Endothelial cell of umbilical vein (primary cell): ENCODE results near the gene SMIM24. TPM values are rescaled to one million over a fixed set of nuclear protein-coding genes. Genes with fewer than 3 reads are reported as not detected.

Experiments
- BruUV-seq: library from RNA; stranded (reverse); fragments of 400-500 nt; replicated peaks from 2 replicates; lab custom pipeline; 2021; lab: Mats Ljungman, UMichigan
- CTCF ChIA-PET: fragments of 300-600, 350-600 bp; sonication (Branson Sonifier 250); formaldehyde crosslinking; loops from one replicate; lab custom pipeline; 2021; ENCODE audit warnings: antibody characterized with exemption, inconsistent platforms; lab: Charles Lee
- POLR2A ChIA-PET: fragments of 300-600, 350-600 bp; sonication (Branson Sonifier 250); formaldehyde crosslinking; loops from one replicate; lab custom pipeline; 2021; ENCODE audit warnings: antibody characterized with exemption, inconsistent platforms; lab: Charles Lee
- DNase-seq: peaks from one replicate; pipeline ENCODE4 v3.0.0-alpha.2; 2011; ENCODE audit warnings: low read depth, low spot score
- FAIRE-seq: peaks from 2 replicates; lab custom pipeline; 2011; peaks lifted over from hg19 to GRCh38; lab: Jason Lieb, UNC
- H2AFZ ChIP-seq: 2 replicates; pipeline ENCODE4 v1.6.0; 2012; ENCODE audit warnings: low read depth, low read length, control low read depth, inconsistent platforms
- H3K27ac ChIP-seq: 2 replicates; pipeline ENCODE4 v1.5.1; 2011; ENCODE audit warnings: low read depth, mild to moderate bottlenecking, control low read depth, low read length, moderate library complexity; ENCODE audit not compliant: insufficient read depth
- H3K27me3 ChIP-seq, 2 experiments: 2 replicates each; pipeline versions ENCODE4 v1.6.0 to v1.6.1; 2011; ENCODE audit warnings: low read length in 2 of 2, mixed read lengths in 1 of 2; ENCODE audit not compliant: control insufficient read depth in 2 of 2, insufficient read depth in 2 of 2
- H3K36me3 ChIP-seq, 2 experiments: 2 replicates in 1 of 2; 3 replicates in 1 of 2; pipeline ENCODE4 v1.5.1; 2011; ENCODE audit warnings: low read length in 2 of 2, mild to moderate bottlenecking in 1 of 2, moderate library complexity in 1 of 2; ENCODE audit not compliant: control insufficient read depth in 2 of 2, insufficient read depth in 2 of 2; ENCODE audit errors: extremely low read depth in 1 of 2
- H3K4me1 ChIP-seq: 3 replicates; pipeline ENCODE4 v1.5.1; 2011; ENCODE audit warnings: mild to moderate bottlenecking, low read length; ENCODE audit not compliant: control insufficient read depth, insufficient read depth; ENCODE audit errors: extremely low read depth
- H3K4me2 ChIP-seq: 2 replicates; pipeline ENCODE4 v1.6.1; 2011; ENCODE audit warnings: low read length, control low read depth, mixed read lengths; ENCODE audit not compliant: insufficient read depth
- H3K4me3 ChIP-seq, 3 experiments: fragments of 200-600 bp in 1 of 3; sonication (generic), shearing (Covaris generic) in 1 of 3; replicated peaks in 1 of 3; 2 replicates each; pipeline ENCODE4 v1.5.1; 2011 to 2016; ENCODE audit warnings: control low read depth in 3 of 3, low read length in 3 of 3, mild to moderate bottlenecking in 2 of 3, inconsistent platforms in 1 of 3, low read depth in 1 of 3, moderate library complexity in 1 of 3; ENCODE audit not compliant: insufficient read depth in 1 of 3
- H3K79me2 ChIP-seq: 2 replicates; pipeline ENCODE4 v1.6.0; 2012; ENCODE audit warnings: low read length, inconsistent platforms; ENCODE audit not compliant: control insufficient read depth, insufficient read depth
- H3K9ac ChIP-seq: replicated peaks from 2 replicates; pipeline ENCODE3; 2011; ENCODE audit warnings: low read length, control low read depth; ENCODE audit not compliant: insufficient read depth; ENCODE audit errors: extremely low read depth
- H3K9me1 ChIP-seq: replicated peaks from 3 replicates; pipeline ENCODE4 v1.6.0; 2011; ENCODE audit warnings: mild to moderate bottlenecking, low read length; ENCODE audit not compliant: control insufficient read depth, insufficient read depth; ENCODE audit errors: extremely low read depth
- H3K9me3 ChIP-seq: replicated peaks from 2 replicates; pipeline ENCODE4 v1.5.1; 2012; ENCODE audit warnings: low read length, inconsistent platforms; ENCODE audit not compliant: control insufficient read depth, insufficient read depth
- H4K20me1 ChIP-seq: replicated peaks from 2 replicates; pipeline ENCODE3; 2011; ENCODE audit warnings: mild to moderate bottlenecking, low read length; ENCODE audit not compliant: control insufficient read depth, insufficient read depth; ENCODE audit errors: extremely low read depth
- EZH2 ChIP-seq: IDR thresholded peaks from 2 replicates; pipeline ENCODE4 v1.6.1; 2012; ENCODE audit warnings: borderline replicate concordance, low read depth, mild to moderate bottlenecking, moderate library complexity, low read length, inconsistent platforms; ENCODE audit not compliant: severe bottlenecking
- FOS ChIP-seq: IDR thresholded peaks from 2 replicates; pipeline ENCODE4 v1.6.1; 2011; ENCODE audit warnings: mild to moderate bottlenecking, low read length, moderate library complexity, borderline replicate concordance; ENCODE audit not compliant: insufficient read depth
- GATA2 ChIP-seq: IDR thresholded peaks from 2 replicates; pipeline ENCODE4 v1.7.0; 2011; ENCODE audit warnings: low read depth, mild to moderate bottlenecking, moderate library complexity, mixed read lengths, low read length; ENCODE audit not compliant: insufficient read length, insufficient read depth
- JUN ChIP-seq: IDR thresholded peaks from 2 replicates; pipeline ENCODE4 v1.6.1; 2011; ENCODE audit warnings: borderline replicate concordance, low read depth; ENCODE audit not compliant: insufficient read length, insufficient read depth
- MYC ChIP-seq: IDR thresholded peaks from one replicate; pipeline ENCODE4 v1.6.1; 2011; ENCODE audit warnings: mild to moderate bottlenecking, low read depth, low read length
- POLR2A ChIP-seq: IDR thresholded peaks from 2 replicates; pipeline ENCODE4 v1.6.1; 2012; ENCODE audit warnings: low read depth, mild to moderate bottlenecking, control low read depth, low read length
- POLR2AphosphoS5 ChIP-seq: IDR thresholded peaks from 2 replicates; pipeline ENCODE4 v1.6.1; 2012; ENCODE audit warnings: low read depth, mild to moderate bottlenecking, control low read depth, low read length, moderate library complexity; ENCODE audit not compliant: insufficient read depth
- dilution Hi-C: fragments of 300-500 bp; cut with MboI; formaldehyde crosslinking; loops from one replicate; pipeline ENCODE4 v1.15.0; 2019; ENCODE audit warnings: low sequenced_read_pairs; ENCODE audit not compliant: extremely low pct_ligation_motif_present
- intact Hi-C: fragments of 100-400 bp; cut with micrococcal nuclease; formaldehyde crosslinking; loops from one replicate; pipeline ENCODE4 v1.10.0; 2022
- polyA plus RNA-seq, 4 experiments: library from polyadenylated mRNA; depleted of rRNA in 3 of 4; stranded (reverse) in 3 of 4; unstranded in 1 of 4; fragments of >200 nt; gene quantifications; 2 replicates each; pipeline versions ENCODE4 v1.2.1 to v1.2.3, GENCODE V29; 2011 to 2012; ENCODE audit warnings: missing spikeins in 1 of 4
- total RNA-seq: library from RNA; stranded (reverse); gene quantifications from 2 replicates; pipeline ENCODE4 v1.2.3, GENCODE V29; 2021
- TF ChIP-seq, protein P1 (sequence below), 2 donors: IDR thresholded peaks; 1 replicate in 1 of 2; 2 replicates in 1 of 2; pipeline ENCODE4 v1.5.1; 2011; ENCODE audit warnings: low read length in 2 of 2, mild to moderate bottlenecking in 2 of 2, moderate library complexity in 2 of 2, control low read depth in 1 of 2, inconsistent platforms in 1 of 2, low read depth in 1 of 2; ENCODE audit not compliant: insufficient read depth in 1 of 2; ENCODE audit errors: extremely low read depth in 1 of 2
- TF ChIP-seq, protein P2 (sequence below): IDR thresholded peaks from 2 replicates; pipeline ENCODE4 v1.6.1; 2011; ENCODE audit not compliant: insufficient read depth, insufficient read length

Gene SMIM24
- total and polyA plus RNA-seq, 2 donors (not counting 3 experiments of a cell fraction or from before 2014, with no cell fraction given) = not detected

DNA sequence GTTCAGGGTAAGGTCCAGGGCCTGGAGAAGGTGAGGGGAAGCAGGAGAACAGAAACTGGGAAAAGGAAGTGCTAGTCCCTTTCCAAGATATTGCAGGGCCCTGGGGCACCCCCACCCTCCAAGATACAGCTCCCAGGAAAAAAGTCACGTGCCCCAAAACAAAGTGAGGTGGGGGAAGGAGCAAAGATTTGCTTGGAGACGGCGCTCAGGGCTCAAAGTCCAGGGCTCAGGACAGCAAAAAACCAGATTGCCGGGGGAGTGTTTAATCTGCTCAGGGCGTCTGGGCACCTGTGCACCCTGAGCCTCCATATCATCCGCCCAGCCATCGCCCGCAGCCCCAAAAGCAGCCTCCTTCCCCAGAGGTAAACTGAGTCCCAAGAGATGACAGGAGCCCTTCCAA, 6.3 kb downstream of the SMIM24 start:
- POLR2A ChIA-PET = no interaction called here
- dilution Hi-C loops = no loop called here
- intact Hi-C loops = loop anchor here (5.0 kb wide), 1 partner anchor 167 kb away; no protein-coding TSS in a partner anchor

More for the DNA sequence above, 6.3 kb downstream of the SMIM24 start:
- H3K79me2 ChIP-seq = no peaks in the 10 kb centered on the region
- no peaks in the 10 kb centered on the region for H4K20me1 ChIP-seq
- H2AFZ ChIP-seq = no peak overlapping the region
- TF ChIP-seq, protein P1, sequence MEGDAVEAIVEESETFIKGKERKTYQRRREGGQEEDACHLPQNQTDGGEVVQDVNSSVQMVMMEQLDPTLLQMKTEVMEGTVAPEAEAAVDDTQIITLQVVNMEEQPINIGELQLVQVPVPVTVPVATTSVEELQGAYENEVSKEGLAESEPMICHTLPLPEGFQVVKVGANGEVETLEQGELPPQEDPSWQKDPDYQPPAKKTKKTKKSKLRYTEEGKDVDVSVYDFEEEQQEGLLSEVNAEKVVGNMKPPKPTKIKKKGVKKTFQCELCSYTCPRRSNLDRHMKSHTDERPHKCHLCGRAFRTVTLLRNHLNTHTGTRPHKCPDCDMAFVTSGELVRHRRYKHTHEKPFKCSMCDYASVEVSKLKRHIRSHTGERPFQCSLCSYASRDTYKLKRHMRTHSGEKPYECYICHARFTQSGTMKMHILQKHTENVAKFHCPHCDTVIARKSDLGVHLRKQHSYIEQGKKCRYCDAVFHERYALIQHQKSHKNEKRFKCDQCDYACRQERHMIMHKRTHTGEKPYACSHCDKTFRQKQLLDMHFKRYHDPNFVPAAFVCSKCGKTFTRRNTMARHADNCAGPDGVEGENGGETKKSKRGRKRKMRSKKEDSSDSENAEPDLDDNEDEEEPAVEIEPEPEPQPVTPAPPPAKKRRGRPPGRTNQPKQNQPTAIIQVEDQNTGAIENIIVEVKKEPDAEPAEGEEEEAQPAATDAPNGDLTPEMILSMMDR (IDR thresholded peaks at IDR 0.05; ENCODE audit: extremely low read depth in 1 of 2, insufficient read depth in 1 of 2, low read depth in 1 of 2, low read length in 2 of 2) = no peak
- TF ChIP-seq GATA2 = no peak
- no peak for TF ChIP-seq JUN
- no peak for TF ChIP-seq MYC
- TF ChIP-seq POLR2A = no peak
- no peak for TF ChIP-seq POLR2AphosphoS5
- no peak for TF ChIP-seq EZH2
- TF ChIP-seq, protein P2, sequence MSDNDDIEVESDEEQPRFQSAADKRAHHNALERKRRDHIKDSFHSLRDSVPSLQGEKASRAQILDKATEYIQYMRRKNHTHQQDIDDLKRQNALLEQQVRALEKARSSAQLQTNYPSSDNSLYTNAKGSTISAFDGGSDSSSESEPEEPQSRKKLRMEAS = no peak
- TF ChIP-seq FOS = no peak
- H3K4me3 ChIP-seq = no peak overlapping the region
- CTCF ChIA-PET = interaction anchor here (1.0 to 3.0 kb wide), 3 partner anchors 35 to 169 kb away, joined by 4 to 33 read pairs (median 23); no protein-coding TSS in a partner anchor
- H3K36me3 ChIP-seq = no peaks in the 10 kb centered on the region
- BruUV-seq = no TSS peak
- no peaks in the 10 kb centered on the region for H3K27me3 ChIP-seq
- no peaks in the 10 kb centered on the region for H3K9me3 ChIP-seq
- no peak overlapping the region for H3K4me2 ChIP-seq
- H3K27ac ChIP-seq = no peak overlapping the region
- H3K9ac ChIP-seq = no peak overlapping the region
- H3K4me1 ChIP-seq = no peaks in the 10 kb centered on the region
- no peaks in the 10 kb centered on the region for H3K9me1 ChIP-seq
- no peak for FAIRE-seq
- DNase-seq = no peak
